Fibroblast of lung (primary cell): Measurements from ENCODE around the gene TMCC3.

ENCODE experiments used
- EZH2 ChIP-seq: IDR thresholded peaks from 2 replicates; pipeline ENCODE4 v1.5.1; 2012; ENCODE audit warnings: low read length, control low read depth, mild to moderate bottlenecking; ENCODE audit errors: missing control alignments
- TF ChIP-seq, protein P1 (sequence below), 2 donors: IDR thresholded peaks in 1 of 2; conservative IDR thresholded peaks in 1 of 2; 1 replicate in 1 of 2; 2 replicates in 1 of 2; pipeline ENCODE4 v1.5.1; 2011 to 2012; ENCODE audit warnings: low read length in 2 of 2, control low read depth in 1 of 2, inconsistent platforms in 1 of 2, low read depth in 1 of 2, mild to moderate bottlenecking in 1 of 2

GRCh38 chr12:94641283-94641682 is 9.1 kb downstream of the TMCC3 start:
- TF ChIP-seq, protein P1, sequence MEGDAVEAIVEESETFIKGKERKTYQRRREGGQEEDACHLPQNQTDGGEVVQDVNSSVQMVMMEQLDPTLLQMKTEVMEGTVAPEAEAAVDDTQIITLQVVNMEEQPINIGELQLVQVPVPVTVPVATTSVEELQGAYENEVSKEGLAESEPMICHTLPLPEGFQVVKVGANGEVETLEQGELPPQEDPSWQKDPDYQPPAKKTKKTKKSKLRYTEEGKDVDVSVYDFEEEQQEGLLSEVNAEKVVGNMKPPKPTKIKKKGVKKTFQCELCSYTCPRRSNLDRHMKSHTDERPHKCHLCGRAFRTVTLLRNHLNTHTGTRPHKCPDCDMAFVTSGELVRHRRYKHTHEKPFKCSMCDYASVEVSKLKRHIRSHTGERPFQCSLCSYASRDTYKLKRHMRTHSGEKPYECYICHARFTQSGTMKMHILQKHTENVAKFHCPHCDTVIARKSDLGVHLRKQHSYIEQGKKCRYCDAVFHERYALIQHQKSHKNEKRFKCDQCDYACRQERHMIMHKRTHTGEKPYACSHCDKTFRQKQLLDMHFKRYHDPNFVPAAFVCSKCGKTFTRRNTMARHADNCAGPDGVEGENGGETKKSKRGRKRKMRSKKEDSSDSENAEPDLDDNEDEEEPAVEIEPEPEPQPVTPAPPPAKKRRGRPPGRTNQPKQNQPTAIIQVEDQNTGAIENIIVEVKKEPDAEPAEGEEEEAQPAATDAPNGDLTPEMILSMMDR (conservative IDR thresholded peaks at IDR 0.05 in 1 of 2, IDR thresholded peaks at IDR 0.05 in 1 of 2; ENCODE audit: low read depth in 1 of 2, low read length in 2 of 2) = no peak
- no peak for TF ChIP-seq EZH2
